ENCODE measurements around the gene PDE6A. TPM values are rescaled to one million over a fixed set of nuclear protein-coding genes. Genes with fewer than 3 reads are reported as not detected.

The PDE6A gene
- total RNA-seq, 2 experiments from 2014 or later = not detected

DNA sequence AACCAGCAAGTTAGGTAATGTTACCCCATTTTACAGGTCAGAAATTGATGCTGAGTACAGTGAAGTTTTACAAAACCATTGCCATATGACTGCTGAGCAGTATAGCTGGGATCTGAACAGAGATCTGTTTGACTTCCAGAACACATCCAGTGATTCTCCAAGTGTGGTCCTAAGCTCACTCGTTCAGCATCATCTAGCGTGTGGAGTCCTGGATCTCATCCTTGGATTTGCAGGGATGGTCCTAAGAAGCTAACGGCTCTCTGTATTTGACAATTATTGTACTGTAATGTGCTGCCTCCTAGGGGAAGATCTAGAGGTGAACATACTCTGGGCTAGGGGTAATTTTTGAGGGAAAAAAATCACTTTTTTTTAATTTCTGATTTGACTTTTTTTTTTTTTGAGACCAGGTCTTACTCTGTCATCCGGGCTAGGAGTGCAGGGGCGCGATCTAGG is 17.4 kb upstream of the PDE6A start:
- no peaks in the 10 kb centered on the region for H3K36me3 ChIP-seq (ENCODE audit: insufficient read depth, low read length)
- Mint-ChIP-seq H3K4me3 (peak overlapping the region; percentile 93), H3K4me1 (ENCODE audit: low read depth) (peaks cover 32% of the 10 kb centered on the region), H3K9me3 (no peaks in the 10 kb centered on the region), H3K27me3 (no peaks in the 10 kb centered on the region), H3K36me3 (ENCODE audit: low read depth) (peaks cover 15% of the 10 kb centered on the region), H3K27ac (peak overlapping the region; percentile 75)
- CTCF ChIA-PET = interaction anchor here (0.6 to 2.3 kb wide), 7 partner anchors 10 to 496 kb away, joined by 3 to 11 read pairs (median 4); no protein-coding TSS in a partner anchor
- no peak for ATAC-seq (ENCODE audit: poor library complexity)
- peak in 3 of 14 experiments; percentile 15 to 41 (median 38) for DNase-seq
- no peaks in the 10 kb centered on the region for H3K9me3 ChIP-seq (ENCODE audit: control insufficient read depth in 1 of 2, insufficient read depth in 1 of 2, low read length in 2 of 2)
- intact Hi-C loops (cut with DNase I, micrococcal nuclease) = loop anchor here (5.0 kb wide), 2 partner anchors 40 to 230 kb away; partner anchors contain the start of genes HMGXB3 (in 1 of the 2), PPARGC1B (in 1 of the 2) and TIGD6 (in 1 of the 2)
- H3K4me1 ChIP-seq (ENCODE audit: insufficient read depth, low read length) = peaks cover 28% of the 10 kb centered on the region
- TF ChIP-seq, protein P1, sequence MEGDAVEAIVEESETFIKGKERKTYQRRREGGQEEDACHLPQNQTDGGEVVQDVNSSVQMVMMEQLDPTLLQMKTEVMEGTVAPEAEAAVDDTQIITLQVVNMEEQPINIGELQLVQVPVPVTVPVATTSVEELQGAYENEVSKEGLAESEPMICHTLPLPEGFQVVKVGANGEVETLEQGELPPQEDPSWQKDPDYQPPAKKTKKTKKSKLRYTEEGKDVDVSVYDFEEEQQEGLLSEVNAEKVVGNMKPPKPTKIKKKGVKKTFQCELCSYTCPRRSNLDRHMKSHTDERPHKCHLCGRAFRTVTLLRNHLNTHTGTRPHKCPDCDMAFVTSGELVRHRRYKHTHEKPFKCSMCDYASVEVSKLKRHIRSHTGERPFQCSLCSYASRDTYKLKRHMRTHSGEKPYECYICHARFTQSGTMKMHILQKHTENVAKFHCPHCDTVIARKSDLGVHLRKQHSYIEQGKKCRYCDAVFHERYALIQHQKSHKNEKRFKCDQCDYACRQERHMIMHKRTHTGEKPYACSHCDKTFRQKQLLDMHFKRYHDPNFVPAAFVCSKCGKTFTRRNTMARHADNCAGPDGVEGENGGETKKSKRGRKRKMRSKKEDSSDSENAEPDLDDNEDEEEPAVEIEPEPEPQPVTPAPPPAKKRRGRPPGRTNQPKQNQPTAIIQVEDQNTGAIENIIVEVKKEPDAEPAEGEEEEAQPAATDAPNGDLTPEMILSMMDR (IDR thresholded peaks at IDR 0.05) = peak; percentile 18
- no peaks in the 10 kb centered on the region for H3K27me3 ChIP-seq (ENCODE audit: control insufficient read depth in 1 of 2, insufficient read depth in 2 of 2, low read length in 2 of 2)
- POLR2A ChIA-PET = interaction anchor here (1.0 to 1.5 kb wide), 4 partner anchors 16 to 309 kb away, joined by 3 read pairs; partner anchors contain the start of genes HMGXB3 and TIGD6
- no peak overlapping the region for H3K4me3 ChIP-seq (ENCODE audit: low read length)
- H3K27ac ChIP-seq (ENCODE audit: low read depth in 1 of 2, low read length in 2 of 2) = no peak overlapping the region

DNA sequence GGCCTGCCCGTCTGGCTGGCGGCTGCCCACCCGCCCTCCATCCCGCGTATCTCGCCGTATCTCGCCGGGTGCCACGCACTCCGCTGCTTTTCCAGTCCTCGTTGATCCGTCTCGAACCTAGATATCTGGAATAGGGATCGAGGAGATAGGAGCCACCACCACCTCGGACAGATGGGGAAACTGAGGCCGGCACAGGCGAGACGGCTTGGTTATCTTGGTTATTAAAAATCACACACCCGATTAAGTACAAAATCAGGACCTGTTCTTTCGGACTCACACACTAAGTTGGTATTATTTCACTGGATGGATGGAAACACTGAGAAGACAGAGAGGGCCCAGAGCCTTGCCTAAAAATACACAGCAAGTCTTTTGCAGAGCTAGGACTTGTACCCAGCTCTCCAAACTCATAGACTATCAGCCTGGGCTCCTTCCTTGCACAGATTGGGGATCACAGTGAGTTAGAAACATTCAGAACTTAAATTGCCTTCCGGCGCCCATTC is 16.6 kb upstream of the PDE6A start:
- Mint-ChIP-seq H3K27me3 (no peaks in the 10 kb centered on the region), H3K4me1 (ENCODE audit: low read depth) (peaks cover 32% of the 10 kb centered on the region), H3K27ac (peak overlapping the region; percentile 75), H3K9me3 (no peaks in the 10 kb centered on the region), H3K4me3 (peak overlapping the region; percentile 93), H3K36me3 (ENCODE audit: low read depth) (peaks cover 15% of the 10 kb centered on the region)
- intact Hi-C loops (cut with DNase I, micrococcal nuclease) = loop anchor here (5.0 kb wide), 2 partner anchors 41 to 229 kb away; partner anchors contain the start of genes HMGXB3 (in 1 of the 2), PPARGC1B (in 1 of the 2) and TIGD6 (in 1 of the 2)
- no peak for ATAC-seq (ENCODE audit: poor library complexity)
- no peaks in the 10 kb centered on the region for H3K9me3 ChIP-seq (ENCODE audit: control insufficient read depth in 1 of 2, insufficient read depth in 1 of 2, low read length in 2 of 2)
- TF ChIP-seq, protein P1 (IDR thresholded peaks at IDR 0.05) = no peak
- H3K27me3 ChIP-seq (ENCODE audit: control insufficient read depth in 1 of 2, insufficient read depth in 2 of 2, low read length in 2 of 2) = no peaks in the 10 kb centered on the region
- peak overlapping the region; percentile 98 for H3K4me3 ChIP-seq (ENCODE audit: low read length)
- CTCF ChIA-PET = interaction anchor here (0.9 to 2.3 kb wide), 3 partner anchors 30 to 127 kb away, joined by 3 to 11 read pairs (median 5); no protein-coding TSS in a partner anchor
- no peaks in the 10 kb centered on the region for H3K36me3 ChIP-seq (ENCODE audit: insufficient read depth, low read length)
- H3K4me1 ChIP-seq (ENCODE audit: insufficient read depth, low read length) = peaks cover 28% of the 10 kb centered on the region
- peak overlapping the region; percentile 56 to 67 for H3K27ac ChIP-seq (ENCODE audit: low read depth in 1 of 2, low read length in 2 of 2)
- DNase-seq = peak in 1 of 14 experiments; percentile 12
- POLR2A ChIA-PET = interaction anchor here (1.3 to 2.6 kb wide), 5 partner anchors 17 to 410 kb away, joined by 3 to 22 read pairs (median 4); partner anchors contain the start of genes CSNK1A1, HMGXB3, PPARGC1B and TIGD6

DNA sequence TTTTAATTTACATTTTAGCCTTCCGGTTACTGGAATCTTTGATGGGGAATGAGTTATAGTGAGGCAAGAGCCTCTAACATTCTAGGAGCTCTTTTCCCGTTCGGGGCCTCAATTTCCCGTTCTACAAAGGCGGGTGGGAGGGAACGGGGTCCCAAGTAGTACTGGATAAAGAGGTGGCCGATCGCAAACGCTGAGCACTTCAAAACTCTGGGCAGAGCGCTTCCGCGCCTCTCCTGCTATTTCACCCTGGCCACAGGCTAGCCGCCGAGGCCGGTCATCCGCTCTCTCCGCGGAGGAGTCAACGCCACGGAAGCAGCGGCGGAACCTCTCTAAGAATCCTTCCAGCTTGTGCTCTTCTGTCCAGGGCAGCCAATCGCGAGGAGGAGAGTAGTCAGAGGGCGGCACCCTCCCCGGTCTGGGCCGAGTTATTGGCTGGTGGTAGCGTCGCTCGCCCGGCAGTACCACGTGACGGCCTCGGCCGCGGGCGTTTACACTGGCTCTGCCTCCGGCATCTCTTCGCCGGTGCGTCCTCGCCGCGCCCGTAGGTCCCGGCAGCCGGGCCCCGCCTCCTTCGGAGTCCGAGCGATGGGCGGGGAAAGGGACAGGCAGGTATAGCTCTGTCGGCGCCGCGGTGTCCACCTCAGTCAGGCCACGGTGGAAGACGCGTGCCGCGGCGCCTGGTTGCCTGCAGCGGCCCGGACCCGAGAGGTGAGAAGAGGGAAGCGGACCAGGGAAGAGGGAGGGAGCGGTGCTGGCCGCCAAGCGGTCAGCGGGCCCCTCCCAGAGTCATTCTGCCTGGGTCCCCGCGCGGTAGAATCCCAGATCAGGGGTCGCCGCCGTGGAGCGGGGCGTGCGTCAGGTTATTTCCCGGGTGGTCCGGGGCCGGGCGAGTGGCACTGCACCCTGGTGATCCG is 15.9 kb upstream of the PDE6A start, which contains the start of gene SLC26A2:
SLC26A2 (plus strand) TSS at position 487 of the 914 bp plus-strand sequence. CDS start 16,895 bp downstream, outside the sequence.
- TF ChIP-seq, protein P1 (IDR thresholded peaks at IDR 0.05) = no peak
- H3K9me3 ChIP-seq (ENCODE audit: control insufficient read depth in 1 of 2, insufficient read depth in 1 of 2, low read length in 2 of 2) = no peaks in the 10 kb centered on the region
- H3K27me3 Mint-ChIP-seq = no peaks in the 10 kb centered on the region
- no peaks in the 10 kb centered on the region for H3K36me3 ChIP-seq (ENCODE audit: insufficient read depth, low read length)
- peaks cover 15% of the 10 kb centered on the region for H3K36me3 Mint-ChIP-seq (ENCODE audit: low read depth)
- POLR2A ChIA-PET = interaction anchor here (0.7 to 2.6 kb wide), 10 partner anchors 12 to 1811 kb away, joined by 3 to 22 read pairs (median 4); partner anchors contain the start of genes CSNK1A1, G3BP1, HMGXB3 and PCYOX1L
- peak within 1 kb of the TSS; percentile 98 for H3K4me3 ChIP-seq (ENCODE audit: low read length)
- peaks cover 28% of the 10 kb centered on the region for H3K4me1 ChIP-seq (ENCODE audit: insufficient read depth, low read length)
- H3K4me3 Mint-ChIP-seq = peak within 1 kb of the TSS; percentile 93
- intact Hi-C loops (cut with DNase I, micrococcal nuclease) = loop anchor here (1.0 to 5.0 kb wide), 3 partner anchors 40 to 228 kb away; partner anchors contain the start of genes HMGXB3 (in 2 of the 2), TIGD6 (in 2 of the 2) and PPARGC1B (in 1 of the 2)
- peak; percentile 85 to 97 (median 90) for DNase-seq
- peaks cover 32% of the 10 kb centered on the region for H3K4me1 Mint-ChIP-seq (ENCODE audit: low read depth)
- no peaks in the 10 kb centered on the region for H3K27me3 ChIP-seq (ENCODE audit: control insufficient read depth in 1 of 2, insufficient read depth in 2 of 2, low read length in 2 of 2)
- CTCF ChIA-PET = interaction anchor here (0.7 to 2.8 kb wide), 6 partner anchors 10 to 126 kb away, joined by 3 to 15 read pairs (median 4); partner anchors contain the start of genes HMGXB3 and TIGD6
- peak within 1 kb of the TSS; percentile 93 for H3K27ac Mint-ChIP-seq
- no peaks in the 10 kb centered on the region for H3K9me3 Mint-ChIP-seq
- peak; percentile 97 for ATAC-seq (ENCODE audit: poor library complexity)
- peak within 1 kb of the TSS; percentile 67 to 87 for H3K27ac ChIP-seq (ENCODE audit: low read depth in 1 of 2, low read length in 2 of 2)

All from CD4-positive, alpha-beta T cell (primary cell).